Body of pancreas (tissue), 4 donors: ENCODE measurements around the gene TARM1.

Source experiments
- CTCF ChIP-seq, 7 experiments: fragments of 450-650 bp in 4 of 7; fragments of 200-600 bp in 3 of 7; sonication (generic) in 3 of 7; IDR thresholded peaks; one replicate each; pipeline ENCODE4 v1.5.1; 2016 to 2019; ENCODE audit warnings: antibody characterized with exemption in 7 of 7
- POLR2A ChIP-seq, 3 donors: fragments of 450-650 bp; IDR thresholded peaks; one replicate each; pipeline ENCODE4 v1.6.1; 2016; ENCODE audit warnings: antibody characterized with exemption in 3 of 3, mild to moderate bottlenecking in 2 of 3

GRCh38 chr19:54105796-54106195 is 24.6 kb upstream of the TARM1 start:
- TF ChIP-seq CTCF (IDR thresholded peaks at IDR 0.05) (no peak), POLR2A (IDR thresholded peaks at IDR 0.05) (no peak)
